Panc1 (cell line): Measurements from ENCODE around the gene LAMB1.
"Not testable (repeated sequence)": the region's sequence is repeated elsewhere in the genome, so short reads cannot be mapped to it uniquely, and the experiment has no call there.

Experiments
- POLR2AphosphoS5 ChIP-seq: IDR thresholded peaks from 2 replicates; pipeline ENCODE4 v1.6.1; 2012; ENCODE audit warnings: mild to moderate bottlenecking, low read depth, low read length, moderate library complexity
- REST ChIP-seq, 2 experiments: IDR thresholded peaks; 2 replicates each; pipeline ENCODE4 v1.6.1; 2011 to 2012; ENCODE audit warnings: low read depth in 2 of 2, control low read depth in 1 of 2, low read length in 1 of 2, mild to moderate bottlenecking in 1 of 2, moderate library complexity in 1 of 2; ENCODE audit not compliant: insufficient read depth in 1 of 2
- TCF7L2 ChIP-seq: IDR thresholded peaks from 2 replicates; pipeline ENCODE4 v1.6.1; 2011; ENCODE audit warnings: mild to moderate bottlenecking, low read depth, low read length, inconsistent platforms
- TF ChIP-seq, protein P1 (sequence below): fragments of 450-650 bp; IDR thresholded peaks from 2 replicates; pipeline ENCODE4 v1.5.1; 2017; ENCODE audit warnings: mild to moderate bottlenecking

DNA sequence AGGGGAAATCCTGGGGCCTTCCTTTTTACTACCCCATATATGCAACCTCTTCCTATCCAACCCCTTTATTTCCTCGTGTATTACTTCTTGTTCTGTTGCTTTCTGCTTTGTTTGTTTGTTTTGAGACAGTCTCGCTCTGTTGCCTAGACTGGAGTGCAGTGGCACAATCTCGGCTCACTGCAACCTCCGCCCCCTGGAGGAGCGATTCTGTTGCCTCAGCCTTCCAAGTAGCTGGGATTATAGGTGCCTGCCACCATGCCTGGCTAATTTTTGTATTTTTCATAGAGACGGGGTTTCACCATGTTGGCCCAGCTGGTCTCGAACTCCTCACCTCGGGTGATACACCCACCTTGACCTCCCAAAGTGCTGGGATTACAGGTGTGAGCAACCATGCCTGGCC lies 30.3 kb upstream of the LAMB1 start:
- TF ChIP-seq, protein P1, sequence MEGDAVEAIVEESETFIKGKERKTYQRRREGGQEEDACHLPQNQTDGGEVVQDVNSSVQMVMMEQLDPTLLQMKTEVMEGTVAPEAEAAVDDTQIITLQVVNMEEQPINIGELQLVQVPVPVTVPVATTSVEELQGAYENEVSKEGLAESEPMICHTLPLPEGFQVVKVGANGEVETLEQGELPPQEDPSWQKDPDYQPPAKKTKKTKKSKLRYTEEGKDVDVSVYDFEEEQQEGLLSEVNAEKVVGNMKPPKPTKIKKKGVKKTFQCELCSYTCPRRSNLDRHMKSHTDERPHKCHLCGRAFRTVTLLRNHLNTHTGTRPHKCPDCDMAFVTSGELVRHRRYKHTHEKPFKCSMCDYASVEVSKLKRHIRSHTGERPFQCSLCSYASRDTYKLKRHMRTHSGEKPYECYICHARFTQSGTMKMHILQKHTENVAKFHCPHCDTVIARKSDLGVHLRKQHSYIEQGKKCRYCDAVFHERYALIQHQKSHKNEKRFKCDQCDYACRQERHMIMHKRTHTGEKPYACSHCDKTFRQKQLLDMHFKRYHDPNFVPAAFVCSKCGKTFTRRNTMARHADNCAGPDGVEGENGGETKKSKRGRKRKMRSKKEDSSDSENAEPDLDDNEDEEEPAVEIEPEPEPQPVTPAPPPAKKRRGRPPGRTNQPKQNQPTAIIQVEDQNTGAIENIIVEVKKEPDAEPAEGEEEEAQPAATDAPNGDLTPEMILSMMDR = not testable (repeated sequence)
- TF ChIP-seq REST (IDR thresholded peaks at IDR 0.05; ENCODE audit: insufficient read depth in 1 of 2, low read depth in 2 of 2, low read length in 1 of 2); POLR2AphosphoS5; TCF7L2: not testable (repeated sequence)
